Neural progenitor cell (in vitro differentiated cells): ENCODE data around the gene SHROOM2.

Experiments
- EZH2 ChIP-seq: fragments of 200-600 bp; sonication (generic); IDR thresholded peaks from 2 replicates; pipeline ENCODE4 v1.6.1; 2017; ENCODE audit warnings: antibody characterized with exemption, mild to moderate bottlenecking, moderate library complexity
- TF ChIP-seq, protein P1 (sequence below): fragments of 200-600 bp; sonication (generic); IDR thresholded peaks from 2 replicates; pipeline ENCODE4 v1.5.1; 2017; ENCODE audit warnings: antibody characterized with exemption, mild to moderate bottlenecking

DNA sequence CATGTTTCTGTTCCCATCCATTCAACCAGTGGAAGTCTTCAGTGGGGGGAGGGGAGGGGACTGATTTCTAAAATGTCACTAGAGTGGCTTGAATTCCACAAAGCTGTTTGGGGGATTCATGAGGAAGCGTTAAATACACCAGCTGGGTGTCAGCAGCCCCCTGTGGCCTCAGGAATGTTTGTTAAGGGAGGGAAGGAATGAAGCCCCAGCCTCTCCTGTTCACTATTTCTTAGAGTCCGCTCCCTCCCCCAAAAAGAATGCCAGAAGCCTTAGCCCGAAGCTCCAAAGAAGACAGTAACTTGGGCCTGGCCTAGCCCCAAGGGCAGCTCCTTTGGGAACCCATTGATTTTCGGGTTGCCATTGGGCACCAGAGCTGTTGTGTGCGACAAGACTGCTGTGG, 3.3 kb downstream of the SHROOM2 start:
- TF ChIP-seq, protein P1, sequence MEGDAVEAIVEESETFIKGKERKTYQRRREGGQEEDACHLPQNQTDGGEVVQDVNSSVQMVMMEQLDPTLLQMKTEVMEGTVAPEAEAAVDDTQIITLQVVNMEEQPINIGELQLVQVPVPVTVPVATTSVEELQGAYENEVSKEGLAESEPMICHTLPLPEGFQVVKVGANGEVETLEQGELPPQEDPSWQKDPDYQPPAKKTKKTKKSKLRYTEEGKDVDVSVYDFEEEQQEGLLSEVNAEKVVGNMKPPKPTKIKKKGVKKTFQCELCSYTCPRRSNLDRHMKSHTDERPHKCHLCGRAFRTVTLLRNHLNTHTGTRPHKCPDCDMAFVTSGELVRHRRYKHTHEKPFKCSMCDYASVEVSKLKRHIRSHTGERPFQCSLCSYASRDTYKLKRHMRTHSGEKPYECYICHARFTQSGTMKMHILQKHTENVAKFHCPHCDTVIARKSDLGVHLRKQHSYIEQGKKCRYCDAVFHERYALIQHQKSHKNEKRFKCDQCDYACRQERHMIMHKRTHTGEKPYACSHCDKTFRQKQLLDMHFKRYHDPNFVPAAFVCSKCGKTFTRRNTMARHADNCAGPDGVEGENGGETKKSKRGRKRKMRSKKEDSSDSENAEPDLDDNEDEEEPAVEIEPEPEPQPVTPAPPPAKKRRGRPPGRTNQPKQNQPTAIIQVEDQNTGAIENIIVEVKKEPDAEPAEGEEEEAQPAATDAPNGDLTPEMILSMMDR: no peak
- TF ChIP-seq EZH2: no peak
